Measurements from ENCODE around the gene IFNGR2.

- TF ChIP-seq EZH2 (IDR thresholded peaks at IDR 0.05; ENCODE audit: borderline replicate concordance, low read length) (no peak), CTCF (conservative IDR thresholded peaks at IDR 0.05 in 1 of 2, IDR thresholded peaks at IDR 0.05 in 1 of 2; ENCODE audit: extremely low read depth in 1 of 2, insufficient read depth in 1 of 2, low read depth in 1 of 2, low read length in 2 of 2) (no peak)
Measured at GRCh38 chr21:33368576-33368975, 34.6 kb upstream of the IFNGR2 start.
